Middle frontal gyrus (tissue), 1 donor: ENCODE data around the gene GALNT10.

Experiments
- DNase-seq: peaks from one replicate; pipeline ENCODE4 v3.0.0-alpha.2; 2015; ENCODE audit warnings: low spot score; ENCODE audit errors: extremely low spot score

GALNT10 gene

DNA sequence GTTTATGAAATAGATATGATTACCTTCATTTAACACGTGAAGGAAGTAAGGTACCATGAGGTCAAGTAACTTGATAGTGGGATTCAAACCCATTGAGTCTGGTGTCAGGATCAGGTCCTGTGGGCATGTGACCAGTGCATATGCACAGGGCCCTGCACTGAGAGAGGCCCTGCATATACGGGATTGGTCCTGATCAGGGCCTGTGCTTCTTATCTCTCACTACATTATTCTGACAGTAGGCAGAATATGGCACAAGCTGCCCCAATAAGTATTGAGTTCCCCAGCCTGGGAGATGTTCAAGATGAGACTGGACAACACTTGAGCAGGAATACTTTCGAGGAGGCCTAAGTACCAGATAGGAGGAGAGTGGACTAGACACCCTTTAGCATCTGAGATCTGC, 44.0 kb downstream of the GALNT10 start:
- DNase-seq, result no peak

DNA sequence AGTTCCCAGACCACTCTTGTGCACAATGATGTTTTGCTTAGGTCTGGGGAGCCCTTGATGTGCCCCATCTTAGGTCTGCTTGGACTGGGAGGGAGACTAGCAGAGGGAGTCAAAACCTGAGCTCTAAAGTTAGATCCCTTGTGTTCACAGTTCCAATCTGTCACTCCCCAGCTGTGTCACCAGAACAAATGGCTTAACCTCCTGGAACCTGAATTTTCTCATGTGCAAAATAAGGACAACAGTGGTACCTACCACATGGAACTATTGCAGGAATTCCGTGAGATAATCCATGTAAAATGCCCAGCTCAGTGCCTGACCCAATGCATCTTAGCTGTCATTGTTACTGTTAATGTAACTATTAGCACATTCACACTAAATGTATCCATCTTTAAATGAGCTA, 45.5 kb downstream of the GALNT10 start:
- no peak for DNase-seq

DNA sequence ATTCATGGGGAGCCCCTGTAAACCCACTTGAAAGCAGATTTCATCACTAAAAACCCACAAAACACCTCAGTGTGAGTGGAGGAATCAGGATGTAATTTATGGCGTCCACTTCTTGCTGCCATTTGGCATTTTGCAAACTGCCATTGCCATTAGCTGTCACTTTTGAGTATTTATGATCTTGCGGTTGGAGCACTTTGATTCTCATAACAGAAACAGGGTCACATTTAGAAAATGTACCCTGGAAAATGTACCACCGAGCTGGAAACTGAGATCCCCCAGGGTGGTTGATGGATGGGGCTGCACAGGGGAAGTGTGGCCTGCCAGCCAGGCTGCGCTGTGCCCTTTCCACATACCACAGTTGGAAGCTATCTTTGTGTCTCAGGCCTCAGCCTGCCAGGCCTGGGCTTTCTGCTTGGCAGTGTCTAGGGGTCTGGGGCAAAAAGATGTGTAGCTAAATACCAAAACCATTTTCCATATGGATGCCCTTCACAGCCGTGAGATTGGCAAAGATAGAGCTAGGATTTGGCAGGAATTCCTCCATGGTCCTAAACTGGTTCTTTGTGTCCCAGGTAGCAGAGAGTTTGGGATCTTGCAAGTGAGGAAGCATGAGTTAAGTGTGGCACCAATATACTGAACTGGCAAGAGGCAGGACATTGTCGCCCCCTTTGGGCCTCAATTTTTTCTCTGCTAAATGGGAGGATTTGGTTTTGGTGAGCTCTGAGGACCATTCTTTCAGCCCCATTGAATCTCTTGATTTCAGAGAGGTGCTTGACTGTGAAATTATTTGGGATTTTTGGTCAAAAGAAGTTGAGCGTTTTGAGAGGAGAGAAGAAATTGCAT, 46.2 kb downstream of the GALNT10 start:
- no peak for DNase-seq

DNA sequence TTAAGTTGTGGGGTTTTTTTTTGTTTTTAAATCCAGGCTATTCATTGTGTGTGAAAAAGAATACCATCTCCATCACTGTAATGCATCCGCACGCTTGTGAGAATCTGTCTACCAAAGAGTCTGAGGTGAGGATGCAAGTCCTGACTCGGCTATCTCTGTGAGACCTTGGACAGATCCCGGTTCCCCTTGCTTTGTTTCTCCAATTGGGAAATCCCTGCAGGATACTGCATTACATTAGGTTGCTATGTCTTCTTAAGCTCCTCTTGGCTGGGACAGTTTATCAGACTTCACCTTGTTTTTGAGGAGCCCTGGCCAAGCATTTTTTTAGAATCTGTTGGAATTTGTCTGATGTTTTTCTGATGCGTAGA, 46.8 kb downstream of the GALNT10 start:
- no peak for DNase-seq

DNA sequence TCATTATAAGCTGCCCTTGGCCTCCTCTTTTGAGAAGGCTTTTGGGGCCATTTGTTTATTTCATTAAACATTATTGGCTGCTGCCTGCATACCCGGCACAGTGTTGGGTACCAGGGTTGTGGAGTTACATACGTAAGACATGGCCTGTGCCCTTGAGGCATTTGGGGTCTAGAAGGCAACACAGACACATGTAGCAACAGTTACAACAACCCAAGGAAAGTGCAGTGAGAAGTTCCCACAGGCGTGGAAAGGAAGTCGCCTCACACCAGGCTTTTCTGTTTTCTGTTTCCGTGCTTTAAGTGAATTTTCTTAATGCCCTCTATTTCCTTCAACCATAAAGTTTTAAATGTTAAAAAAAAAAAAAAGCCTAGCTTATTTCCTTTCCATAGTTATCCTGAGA, 47.4 kb downstream of the GALNT10 start:
- no peak for DNase-seq

DNA sequence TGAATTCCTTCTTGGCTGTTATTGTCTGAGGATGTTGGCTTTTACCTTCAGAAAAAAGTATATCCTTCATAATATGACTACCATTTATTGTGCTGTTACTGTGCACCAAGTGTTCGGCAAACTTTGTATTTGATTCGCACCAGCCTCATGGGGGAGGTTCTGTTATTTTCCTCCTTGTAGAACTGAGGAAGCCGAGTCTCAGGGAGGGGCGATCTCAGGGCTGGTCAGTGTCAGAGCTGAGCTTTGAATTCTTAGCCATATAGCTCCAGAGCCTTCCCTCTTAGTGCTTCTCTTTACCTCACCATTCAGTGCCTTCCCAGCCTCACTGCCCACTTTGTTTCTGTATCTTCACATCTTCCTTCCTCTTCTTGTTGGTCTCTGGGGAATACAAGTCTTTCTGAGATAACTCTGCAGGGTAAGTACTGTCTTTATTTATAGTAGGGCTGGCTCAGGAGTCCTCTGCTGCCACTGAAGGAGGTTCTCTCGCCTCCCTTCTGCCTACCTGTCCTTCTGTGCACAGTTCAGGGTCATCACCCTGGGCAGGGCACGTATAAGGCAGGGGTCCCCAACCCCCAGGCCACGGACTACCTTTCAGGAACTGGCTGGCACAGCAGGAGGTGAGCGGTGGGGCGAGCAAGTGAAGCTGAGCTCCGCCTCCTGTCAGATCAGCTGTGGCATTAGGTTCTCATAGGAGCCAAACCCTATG, 48.4 kb downstream of the GALNT10 start:
- no peak for DNase-seq

DNA sequence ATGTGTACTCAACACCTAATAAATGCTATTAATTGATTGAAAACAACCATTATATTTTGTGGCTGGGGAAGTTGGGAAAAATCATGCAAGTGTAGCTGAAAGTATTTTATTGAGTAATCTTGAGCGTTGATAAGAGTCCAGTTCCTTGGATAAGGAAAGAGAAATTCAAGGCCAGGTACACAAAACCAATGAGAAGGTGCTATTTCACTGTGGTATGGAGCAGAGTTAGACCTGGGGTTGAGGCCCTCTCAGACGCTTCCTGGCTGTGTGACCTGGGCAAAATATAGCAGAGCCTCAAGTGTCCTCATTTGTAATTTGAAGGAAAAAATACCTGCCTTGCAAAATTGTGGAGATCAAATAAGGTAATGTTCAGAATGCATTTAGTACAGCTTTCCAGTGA, 50.1 kb downstream of the GALNT10 start:
- DNase-seq, result no peak

DNA sequence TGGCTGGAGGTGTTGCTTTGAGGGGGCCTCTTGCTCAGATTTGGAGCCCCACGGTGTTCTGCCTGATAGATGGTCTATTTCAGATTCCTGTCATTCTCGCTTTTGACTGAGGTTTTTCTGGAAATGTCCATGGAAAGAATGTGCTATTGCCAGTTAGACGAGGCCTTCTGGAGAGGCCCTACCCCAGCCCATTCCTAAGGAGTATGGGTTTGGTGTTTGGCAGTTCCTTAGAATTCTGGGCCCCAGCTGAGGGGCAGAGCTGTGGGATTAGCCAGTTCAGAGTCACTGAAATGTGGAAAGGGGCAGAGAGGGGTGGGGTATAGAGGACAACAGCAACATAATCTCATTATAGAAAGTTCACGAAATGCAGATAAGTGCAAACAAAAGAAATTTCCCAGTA, 50.5 kb downstream of the GALNT10 start:
- no peak for DNase-seq

DNA sequence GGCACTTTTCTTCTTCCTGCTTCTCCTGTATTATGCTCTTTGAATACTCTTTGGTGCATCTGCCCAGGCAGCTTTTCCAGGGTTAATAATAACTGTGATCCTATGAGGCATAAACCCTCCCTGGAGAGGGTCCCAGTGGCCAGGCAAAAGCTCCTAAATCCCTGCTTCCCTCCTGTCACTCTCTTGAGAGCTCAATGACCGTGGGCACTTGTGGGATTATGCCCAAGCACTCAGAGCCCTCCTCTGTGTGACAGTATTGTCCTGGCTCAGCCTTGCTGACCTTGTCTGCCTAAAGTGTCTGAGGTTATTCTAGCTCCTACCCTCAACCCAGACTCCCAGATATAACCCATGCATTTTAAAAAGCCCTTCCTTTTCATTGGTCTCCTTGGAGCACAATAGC, 51.9 kb downstream of the GALNT10 start:
- DNase-seq, result no peak

DNA sequence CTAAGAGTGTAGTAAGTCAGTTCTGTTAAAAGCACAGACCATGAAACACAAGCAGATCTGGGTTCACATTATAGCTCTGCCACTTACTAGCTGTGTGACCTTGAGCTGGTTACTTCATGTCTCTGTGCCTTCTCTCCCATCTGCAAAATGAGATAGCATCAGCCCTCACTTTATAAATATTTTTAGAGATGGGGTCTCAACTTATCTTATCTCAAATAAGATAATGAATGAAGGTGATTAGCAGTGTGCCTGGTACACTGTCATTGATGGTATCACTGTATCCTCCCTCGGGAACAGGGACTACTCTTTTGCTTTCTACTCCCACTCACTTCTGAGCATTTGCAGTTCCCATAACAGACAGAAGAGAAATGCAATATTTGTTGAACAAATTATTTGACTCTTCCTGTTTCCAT, 52.4 kb downstream of the GALNT10 start:
- no peak for DNase-seq

DNA sequence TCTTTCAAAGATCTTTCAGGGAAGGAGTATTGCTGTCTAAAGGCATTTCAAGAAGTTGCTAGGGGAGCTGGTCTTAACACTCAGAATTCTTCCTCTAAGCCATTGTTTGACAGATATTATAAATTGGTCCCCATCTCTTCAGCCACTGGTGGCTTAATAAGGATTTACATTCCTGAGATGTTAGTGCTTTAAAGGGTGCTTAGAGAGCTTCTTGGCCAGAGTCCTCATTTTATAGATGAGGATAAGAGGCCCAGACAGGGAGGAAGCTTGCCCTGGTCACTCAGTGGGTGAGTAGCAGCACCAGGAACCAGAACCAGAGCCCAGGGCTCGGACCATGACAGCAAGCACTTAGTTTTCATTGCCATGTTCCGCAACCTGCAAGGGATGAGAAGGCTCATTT, 53.2 kb downstream of the GALNT10 start:
- no peak for DNase-seq

DNA sequence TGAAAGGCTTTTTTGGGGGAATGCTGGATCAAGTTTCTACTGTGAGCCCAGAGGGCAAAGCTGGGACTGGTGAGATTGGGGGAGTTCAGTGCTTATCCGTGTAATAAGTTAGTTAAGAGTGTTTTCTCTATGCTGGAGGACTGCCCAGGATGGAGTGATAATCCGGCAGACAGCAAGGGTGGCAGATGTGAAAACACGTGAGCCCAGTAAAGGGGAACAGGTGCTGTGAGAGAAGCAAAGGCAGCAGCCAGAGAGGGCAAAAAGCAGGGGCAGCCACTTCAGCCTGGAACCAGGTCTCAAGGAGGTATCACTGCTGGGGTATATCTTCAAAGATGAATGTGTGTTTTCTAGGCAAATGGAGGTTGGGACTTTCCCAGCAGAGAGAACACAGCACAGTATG, 53.9 kb downstream of the GALNT10 start:
- no peak for DNase-seq

DNA sequence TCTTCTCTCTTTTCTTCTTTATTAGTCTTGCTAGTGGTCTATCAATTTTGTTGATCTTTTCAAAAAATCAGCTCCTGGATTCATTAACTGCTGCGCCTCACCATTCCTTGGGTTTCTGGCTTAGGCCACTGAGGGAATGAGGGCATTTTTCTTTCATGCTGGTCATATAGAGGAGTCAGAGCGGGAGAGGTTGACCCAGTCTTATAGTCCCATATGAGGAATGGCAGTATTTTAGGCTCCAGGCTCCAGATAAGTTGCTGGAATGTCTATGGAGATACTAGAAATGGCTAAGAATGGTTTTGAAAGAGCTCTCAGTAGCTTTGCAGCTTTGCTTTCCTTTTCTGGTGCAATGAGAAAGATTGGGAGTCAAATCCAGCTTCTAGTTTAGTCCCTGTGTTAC, 58.2 kb downstream of the GALNT10 start:
- no peak for DNase-seq

DNA sequence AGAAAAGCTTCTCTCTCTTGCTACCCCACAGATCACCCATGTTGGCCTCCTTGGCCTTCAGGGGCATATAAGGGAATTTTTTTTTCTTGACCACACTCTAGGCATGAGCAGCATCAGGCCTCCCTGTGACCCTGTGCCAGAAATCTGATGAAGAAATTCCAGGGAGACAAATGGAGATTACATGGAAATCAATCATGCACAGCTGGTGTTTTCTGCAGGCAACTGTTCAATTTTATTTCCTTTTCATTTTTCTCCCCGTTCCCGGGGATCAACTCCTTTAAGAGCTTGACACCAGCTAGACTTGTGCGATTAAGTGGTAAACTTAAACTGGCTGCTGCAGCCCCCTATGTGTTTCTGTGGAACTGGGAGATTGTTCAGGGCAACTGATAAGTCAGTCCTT, 59.3 kb downstream of the GALNT10 start:
- DNase-seq, result no peak

DNA sequence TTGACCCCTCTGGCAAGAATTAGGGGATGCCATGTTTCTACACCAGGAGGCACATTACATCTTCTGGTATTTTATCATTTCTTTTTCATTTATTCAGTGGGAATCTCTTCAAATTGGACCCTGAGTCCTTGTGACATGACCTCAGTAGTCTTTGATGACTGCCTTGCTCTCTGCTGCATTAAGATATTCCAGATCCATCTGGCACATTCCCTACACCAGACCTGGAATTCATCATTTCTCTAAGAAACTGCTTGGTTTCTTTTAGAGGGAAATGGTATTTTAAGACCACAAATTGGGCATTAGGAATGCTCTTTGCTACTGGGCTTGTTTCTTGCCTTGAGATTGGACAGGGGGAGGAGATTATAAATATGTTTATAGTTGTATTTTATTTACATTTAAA, 61.0 kb downstream of the GALNT10 start:
- DNase-seq, result no peak

DNA sequence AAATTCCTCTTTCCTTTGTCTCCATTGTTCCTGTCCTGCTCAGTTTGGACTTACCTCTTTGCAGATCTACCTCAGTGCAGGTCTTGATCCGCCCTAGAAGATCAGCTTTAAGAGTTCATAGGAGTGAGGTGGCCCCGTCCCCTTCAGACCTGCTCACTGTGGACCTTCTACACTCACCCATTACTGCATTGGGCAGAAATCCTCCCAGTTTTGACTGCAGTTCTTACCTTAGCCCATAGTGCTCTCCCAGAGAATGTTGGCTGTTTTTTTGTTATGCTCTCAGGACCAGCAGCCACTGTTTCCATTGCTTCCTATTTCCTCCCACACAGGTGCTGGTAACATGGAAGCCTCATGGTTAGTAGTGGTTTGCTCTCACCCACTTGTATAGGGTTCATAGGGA, 63.3 kb downstream of the GALNT10 start:
- DNase-seq, result no peak

DNA sequence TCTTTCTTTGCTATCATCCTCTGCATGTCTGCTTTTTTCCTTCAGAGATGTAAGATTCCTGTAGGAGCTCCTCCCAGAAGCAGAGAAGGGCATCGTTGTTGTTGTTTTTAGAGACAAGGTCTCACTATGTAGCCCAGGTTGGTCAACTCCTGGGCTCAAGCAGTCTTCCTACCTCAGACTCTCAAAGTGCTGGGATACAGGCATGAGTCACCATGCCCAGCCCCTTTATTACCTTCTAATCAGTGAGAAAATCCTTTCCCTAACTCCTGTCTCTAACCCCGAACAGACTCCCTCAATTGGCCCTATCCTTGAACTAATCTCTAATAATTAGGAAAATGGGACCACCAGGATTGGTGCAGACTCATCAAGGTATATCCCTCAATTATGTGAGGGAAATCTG, 64.4 kb downstream of the GALNT10 start:
- no peak for DNase-seq

DNA sequence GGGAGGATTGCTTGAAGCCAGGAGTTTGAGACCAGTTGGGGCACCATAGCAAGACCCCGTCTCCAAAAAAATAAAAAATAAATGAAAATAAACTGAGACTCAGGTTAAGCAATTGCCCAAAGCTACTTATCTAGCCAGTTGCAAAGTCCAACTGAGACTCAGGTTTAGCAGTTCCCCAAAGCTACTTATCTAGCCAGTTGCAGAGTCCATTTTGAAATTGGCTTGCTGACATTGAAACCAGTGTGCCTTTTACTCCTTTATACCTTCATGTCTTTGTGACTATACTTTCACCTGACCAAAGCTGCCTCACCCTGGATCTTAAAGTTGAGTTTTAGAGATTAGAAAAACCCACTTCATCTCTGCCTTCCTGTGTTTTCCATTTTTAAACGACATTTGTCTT, 66.5 kb downstream of the GALNT10 start:
- no peak for DNase-seq

DNA sequence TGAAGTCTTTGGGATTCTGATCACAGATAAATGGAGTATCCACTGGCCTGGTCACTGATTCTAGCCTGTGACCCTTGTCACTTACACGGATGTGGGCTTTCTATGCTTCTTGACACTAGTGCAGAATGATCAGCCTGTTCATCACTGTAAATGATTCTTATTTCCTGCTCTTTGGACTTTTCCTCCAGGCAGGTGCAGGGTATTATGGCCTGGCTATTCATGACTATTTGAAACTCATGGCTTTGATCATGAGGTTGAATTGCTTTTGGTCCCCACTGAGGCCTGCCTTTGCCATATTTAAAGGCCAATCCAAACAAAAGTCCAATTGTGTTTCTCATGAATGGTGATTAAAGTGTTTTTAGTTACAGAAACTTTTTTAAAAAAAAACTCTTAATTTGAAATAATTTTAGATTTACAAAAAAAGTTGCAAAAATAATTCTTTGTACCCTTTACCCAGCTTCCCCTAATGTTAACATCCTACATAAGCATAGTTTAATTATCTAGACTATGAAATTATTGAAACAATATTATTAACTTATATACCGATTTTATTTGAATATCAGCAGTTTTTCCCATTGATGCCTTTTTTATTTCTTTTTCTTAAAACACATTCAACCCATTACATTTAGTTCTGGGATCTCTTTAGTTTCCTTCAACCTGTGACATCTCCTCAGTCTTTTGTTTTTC, 68.1 kb downstream of the GALNT10 start:
- no peak for DNase-seq

DNA sequence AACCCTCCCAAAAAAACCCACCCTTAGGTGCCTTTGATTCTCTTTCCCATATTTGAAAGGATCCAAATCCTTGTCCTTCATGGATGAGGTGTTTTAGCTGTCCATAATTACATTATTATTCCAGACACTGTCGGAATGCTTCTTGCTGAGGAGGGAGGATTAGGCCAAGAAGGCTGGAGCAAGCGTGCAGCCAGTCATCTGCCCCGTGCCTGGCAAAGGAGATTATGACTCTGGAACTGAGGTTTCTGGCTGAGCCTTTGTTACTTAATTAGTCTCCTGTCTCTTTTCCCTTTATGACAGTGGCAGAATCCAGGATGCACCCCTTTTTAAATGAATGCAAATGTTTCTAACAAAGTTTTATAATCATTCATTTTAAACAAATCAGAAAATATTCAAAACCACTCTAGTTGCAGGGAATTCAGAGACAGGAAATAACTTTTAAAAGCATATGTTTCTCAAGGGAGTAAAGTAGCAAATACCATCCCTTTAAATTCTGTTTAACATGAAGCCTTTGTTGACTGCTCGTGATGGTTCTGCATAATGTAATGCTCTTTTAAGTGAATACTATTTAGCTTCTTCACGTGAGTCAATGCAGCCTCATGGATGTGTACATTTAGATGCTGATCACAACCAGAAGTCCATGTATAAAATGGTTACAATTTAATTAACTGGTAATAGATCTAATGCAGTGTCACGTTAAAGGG, 69.8 kb downstream of the GALNT10 start:
- no peak for DNase-seq

DNA sequence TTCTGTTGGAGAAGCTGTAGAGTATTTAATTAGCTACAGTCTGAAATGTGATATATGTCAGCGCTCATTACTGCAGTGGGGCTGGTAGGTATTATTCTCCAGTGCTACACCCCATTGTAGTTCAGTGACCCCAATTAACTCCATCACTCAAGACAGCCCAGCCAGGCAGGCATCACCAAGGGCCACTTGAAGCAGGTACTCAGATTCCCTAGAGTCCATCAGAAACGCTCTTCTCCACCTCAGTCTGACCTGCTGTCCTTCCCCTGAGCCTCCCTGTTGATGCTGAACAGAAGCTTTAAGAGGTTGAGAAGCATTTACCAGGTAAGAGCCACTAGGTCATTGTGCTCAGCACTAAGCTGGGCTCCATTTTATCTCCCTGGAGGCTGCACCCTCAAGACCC, 71.8 kb downstream of the GALNT10 start:
- DNase-seq, result no peak
